Measurements from ENCODE around the gene EMILIN1. TPM values are rescaled to one million over a fixed set of nuclear protein-coding genes. Genes with fewer than 3 reads are reported as not detected.

Gene EMILIN1
- total RNA-seq, 4 donors from 2014 or later = 27.5 to 62.7 (median 41.2) TPM

GRCh38 chr2:27080140-27080469, 1.7 kb downstream of the EMILIN1 start:
- DNase-seq (ENCODE audit: low spot score) (no peak), ATAC-seq (ENCODE audit: low FRiP score) (no peak)
- TF ChIP-seq, protein P1, sequence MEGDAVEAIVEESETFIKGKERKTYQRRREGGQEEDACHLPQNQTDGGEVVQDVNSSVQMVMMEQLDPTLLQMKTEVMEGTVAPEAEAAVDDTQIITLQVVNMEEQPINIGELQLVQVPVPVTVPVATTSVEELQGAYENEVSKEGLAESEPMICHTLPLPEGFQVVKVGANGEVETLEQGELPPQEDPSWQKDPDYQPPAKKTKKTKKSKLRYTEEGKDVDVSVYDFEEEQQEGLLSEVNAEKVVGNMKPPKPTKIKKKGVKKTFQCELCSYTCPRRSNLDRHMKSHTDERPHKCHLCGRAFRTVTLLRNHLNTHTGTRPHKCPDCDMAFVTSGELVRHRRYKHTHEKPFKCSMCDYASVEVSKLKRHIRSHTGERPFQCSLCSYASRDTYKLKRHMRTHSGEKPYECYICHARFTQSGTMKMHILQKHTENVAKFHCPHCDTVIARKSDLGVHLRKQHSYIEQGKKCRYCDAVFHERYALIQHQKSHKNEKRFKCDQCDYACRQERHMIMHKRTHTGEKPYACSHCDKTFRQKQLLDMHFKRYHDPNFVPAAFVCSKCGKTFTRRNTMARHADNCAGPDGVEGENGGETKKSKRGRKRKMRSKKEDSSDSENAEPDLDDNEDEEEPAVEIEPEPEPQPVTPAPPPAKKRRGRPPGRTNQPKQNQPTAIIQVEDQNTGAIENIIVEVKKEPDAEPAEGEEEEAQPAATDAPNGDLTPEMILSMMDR (IDR thresholded peaks at IDR 0.05) = no peak

DNA sequence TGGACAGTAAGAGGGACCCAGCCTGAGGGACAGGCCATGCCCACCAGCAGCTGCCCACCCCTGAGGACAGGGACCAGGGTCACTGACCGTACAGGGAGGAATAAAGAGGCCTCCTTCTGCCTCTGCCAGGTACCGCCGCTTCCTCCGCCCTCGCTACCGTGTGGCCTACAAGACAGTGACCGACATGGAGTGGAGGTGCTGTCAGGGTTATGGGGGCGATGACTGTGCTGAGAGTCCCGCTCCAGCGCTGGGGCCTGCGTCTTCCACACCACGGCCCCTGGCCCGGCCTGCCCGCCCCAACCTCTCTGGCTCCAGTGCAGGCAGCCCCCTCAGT, 2.2 kb downstream of the EMILIN1 start:
- ATAC-seq (ENCODE audit: low FRiP score) = no peak
- TF ChIP-seq, protein P1 (IDR thresholded peaks at IDR 0.05) = no peak
- no peak for DNase-seq (ENCODE audit: low spot score)

DNA sequence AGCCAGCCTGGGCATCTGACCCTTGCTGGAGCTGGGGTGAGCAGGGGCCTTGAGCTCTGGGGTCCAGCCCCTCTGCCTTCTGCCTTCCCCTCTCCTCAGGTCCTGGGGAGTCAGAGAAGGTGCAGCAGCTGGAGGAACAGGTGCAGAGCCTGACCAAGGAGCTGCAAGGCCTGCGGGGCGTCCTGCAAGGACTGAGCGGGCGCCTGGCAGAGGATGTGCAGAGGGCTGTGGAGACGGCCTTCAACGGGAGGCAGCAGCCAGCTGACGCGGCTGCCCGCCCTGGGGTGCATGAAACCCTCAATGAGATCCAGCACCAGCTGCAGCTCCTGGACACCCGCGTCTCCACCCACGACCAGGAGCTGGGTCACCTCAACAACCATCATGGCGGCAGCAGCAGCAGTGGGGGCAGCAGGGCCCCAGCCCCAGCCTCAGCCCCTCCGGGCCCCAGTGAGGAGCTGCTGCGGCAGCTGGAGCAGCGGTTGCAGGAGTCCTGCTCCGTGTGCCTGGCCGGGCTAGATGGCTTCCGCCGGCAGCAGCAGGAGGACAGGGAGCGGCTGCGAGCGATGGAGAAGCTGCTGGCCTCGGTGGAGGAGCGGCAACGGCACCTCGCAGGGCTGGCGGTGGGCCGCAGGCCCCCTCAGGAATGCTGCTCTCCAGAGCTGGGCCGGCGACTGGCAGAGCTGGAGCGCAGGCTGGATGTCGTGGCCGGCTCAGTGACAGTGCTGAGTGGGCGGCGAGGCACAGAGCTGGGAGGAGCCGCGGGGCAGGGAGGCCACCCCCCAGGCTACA, 3.8 kb downstream of the EMILIN1 start:
- TF ChIP-seq, protein P1 (IDR thresholded peaks at IDR 0.05) = no peak
- DNase-seq (ENCODE audit: low spot score) = no peak

GRCh38 chr2:27082773-27083409, 4.5 kb downstream of the EMILIN1 start:
- ATAC-seq (ENCODE audit: low FRiP score) (no peak), DNase-seq (ENCODE audit: low spot score) (no peak)
- TF ChIP-seq, protein P1 (IDR thresholded peaks at IDR 0.05) = no peak

More for the DNA sequence above, 3.8 kb downstream of the EMILIN1 start:
- no peak for ATAC-seq (ENCODE audit: low FRiP score)

DNA sequence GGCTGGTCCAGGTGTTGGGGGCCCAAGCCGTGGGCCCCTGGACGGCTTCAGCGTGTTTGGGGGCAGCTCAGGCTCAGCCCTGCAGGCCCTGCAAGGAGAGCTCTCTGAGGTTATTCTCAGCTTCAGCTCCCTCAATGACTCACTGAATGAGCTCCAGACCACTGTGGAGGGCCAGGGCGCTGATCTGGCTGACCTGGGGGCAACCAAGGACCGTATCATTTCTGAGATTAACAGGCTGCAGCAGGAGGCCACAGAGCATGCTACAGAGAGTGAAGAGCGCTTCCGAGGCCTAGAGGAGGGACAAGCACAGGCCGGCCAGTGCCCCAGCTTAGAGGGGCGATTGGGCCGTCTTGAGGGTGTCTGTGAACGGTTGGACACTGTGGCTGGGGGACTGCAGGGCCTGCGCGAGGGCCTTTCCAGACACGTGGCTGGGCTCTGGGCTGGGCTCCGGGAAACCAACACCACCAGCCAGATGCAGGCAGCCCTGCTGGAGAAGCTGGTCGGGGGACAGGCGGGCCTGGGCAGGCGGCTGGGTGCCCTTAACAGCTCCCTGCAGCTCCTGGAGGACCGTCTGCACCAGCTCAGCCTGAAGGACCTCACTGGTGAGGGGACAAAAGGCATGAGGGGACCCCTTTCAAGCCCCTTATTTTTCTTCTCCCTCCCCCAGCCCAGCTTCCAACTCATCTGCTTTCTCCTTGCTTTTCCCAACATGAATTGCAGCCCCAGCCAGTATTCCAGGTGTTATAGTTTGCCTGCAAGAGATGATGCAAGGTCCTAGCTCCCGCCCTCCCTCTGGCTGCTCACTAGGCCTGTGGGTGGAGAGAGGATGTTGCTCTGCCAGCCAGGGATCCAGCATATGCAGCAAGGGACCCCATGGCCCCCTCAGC, 5.2 kb downstream of the EMILIN1 start:
- ATAC-seq (ENCODE audit: low FRiP score) = no peak
- DNase-seq (ENCODE audit: low spot score) = no peak
- TF ChIP-seq, protein P1 (IDR thresholded peaks at IDR 0.05) = no peak

GRCh38 chr2:27084297-27085061, 6.1 kb downstream of the EMILIN1 start:
- DNase-seq (ENCODE audit: low spot score) = no peak
- TF ChIP-seq, protein P1 (IDR thresholded peaks at IDR 0.05) = no peak
- no peak for ATAC-seq (ENCODE audit: low FRiP score)
